Brain microvascular endothelial cell (primary cell): ENCODE measurements around the gene TPRA1.
"Not testable (repeated sequence)": the region's sequence is repeated elsewhere in the genome, so short reads cannot be mapped to it uniquely, and the experiment has no call there.

Source experiments
- DNase-seq: peaks from one replicate; pipeline ENCODE4 v3.0.0-alpha.2; 2020
- H3K27ac ChIP-seq: fragments of 250-450 bp; sonication (Bioruptor Pico); 2 replicates; pipeline ENCODE4 v1.5.1; 2020; ENCODE audit warnings: mild to moderate bottlenecking, moderate library complexity
- H3K27me3 ChIP-seq: fragments of 250-450 bp; sonication (Bioruptor Pico); replicated peaks from 2 replicates; pipeline ENCODE4 v1.5.1; 2020; ENCODE audit warnings: mild to moderate bottlenecking
- H3K36me3 ChIP-seq: fragments of 250-450 bp; sonication (Bioruptor Pico); replicated peaks from 2 replicates; pipeline ENCODE4 v1.5.1; 2020; ENCODE audit warnings: mild to moderate bottlenecking
- H3K4me3 ChIP-seq: 2 replicates; pipeline ENCODE4 v1.5.1; 2011; ENCODE audit warnings: low read depth, mild to moderate bottlenecking, control low read depth, low read length, moderate library complexity
- CTCF ChIP-seq: IDR thresholded peaks from 2 replicates; pipeline ENCODE4 v1.5.1; 2011; ENCODE audit warnings: low read depth, mild to moderate bottlenecking, moderate library complexity, low read length, control low read depth, inconsistent platforms; ENCODE audit errors: missing control alignments
- in situ Hi-C: cut with HindIII; loops from 2 replicates; pipeline ENCODE4 v1.10.0; 2017; ENCODE audit warnings: low sequenced_read_pairs, low pct_ligation_motif_present

Gene TPRA1

GRCh38 chr3:127535106-127535785 lies 55.3 kb downstream of the TPRA1 start:
- Histone ChIP-seq H3K27me3 (no peaks in the 10 kb centered on the region), H3K27ac (no peak overlapping the region), H3K4me3 (no peak overlapping the region), H3K36me3 (no peaks in the 10 kb centered on the region)
- TF ChIP-seq CTCF: no peak
- DNase-seq: no peak
- in situ Hi-C loops: no loop called here

- no peaks in the 10 kb centered on the region for H3K27me3 ChIP-seq
- H3K4me3 ChIP-seq: no peak overlapping the region
- TF ChIP-seq CTCF: no peak
- in situ Hi-C loops: no loop called here
- no peak overlapping the region for H3K27ac ChIP-seq
- no peaks in the 10 kb centered on the region for H3K36me3 ChIP-seq
- DNase-seq: no peak
These were observed 56.0 kb downstream of the TPRA1 start for GRCh38 chr3:127534564-127534963.

GRCh38 chr3:127534161-127534451 lies 56.4 kb downstream of the TPRA1 start:
- Histone ChIP-seq H3K27me3 (no peaks in the 10 kb centered on the region), H3K36me3 (no peaks in the 10 kb centered on the region), H3K27ac (no peak overlapping the region), H3K4me3 (no peak overlapping the region)
- no peak for DNase-seq
- no peak for TF ChIP-seq CTCF
- in situ Hi-C loops: no loop called here

GRCh38 chr3:127532561-127533203 lies 57.9 kb downstream of the TPRA1 start:
- DNase-seq: no peak
- Histone ChIP-seq H3K27ac (no peak overlapping the region), H3K36me3 (no peaks in the 10 kb centered on the region), H3K4me3 (no peak overlapping the region), H3K27me3 (no peaks in the 10 kb centered on the region)
- in situ Hi-C loops: no loop called here
- no peak for TF ChIP-seq CTCF

GRCh38 chr3:127531821-127532220 lies 58.7 kb downstream of the TPRA1 start:
- in situ Hi-C loops: no loop called here
- no peak overlapping the region for H3K4me3 ChIP-seq
- no peaks in the 10 kb centered on the region for H3K27me3 ChIP-seq
- no peak for DNase-seq
- no peaks in the 10 kb centered on the region for H3K36me3 ChIP-seq
- H3K27ac ChIP-seq: no peak overlapping the region
- no peak for TF ChIP-seq CTCF

- DNase-seq, in situ Hi-C loops, H3K36me3 ChIP-seq, H3K4me3 ChIP-seq, H3K27ac ChIP-seq, H3K27me3 ChIP-seq: not testable (repeated sequence)
These were observed 59.7 kb downstream of the TPRA1 start for GRCh38 chr3:127530863-127531262.
